DOHH2 (cell line): ENCODE measurements around the gene CPT2.

Experiments used
- CTCF ChIP-seq: fragments of 200-600 bp; sonication (generic); IDR thresholded peaks from one replicate; pipeline ENCODE4 v1.5.1; 2014; ENCODE audit warnings: antibody characterized with exemption, mild to moderate bottlenecking, low read depth, low read length; ENCODE audit not compliant: poor library complexity, severe bottlenecking
- EZH2phosphoT487 ChIP-seq: fragments of 200-600 bp; sonication (generic); IDR thresholded peaks from 2 replicates; pipeline ENCODE4 v1.6.1; 2017; ENCODE audit warnings: borderline replicate concordance, mild to moderate bottlenecking, antibody characterized with exemption, low read length, moderate library complexity, mixed read lengths

- TF ChIP-seq CTCF (no peak), EZH2phosphoT487 (no peak)
Measured at GRCh38 chr1:53258216-53258615, 61.6 kb downstream of the CPT2 start.
